Measurements from ENCODE around the gene FOXP1. TPM values are rescaled to one million over a fixed set of nuclear protein-coding genes. Genes with fewer than 3 reads are reported as not detected.

The FOXP1 gene
- total RNA-seq, 1 donor from 2014 or later, result 26.1 TPM

DNA sequence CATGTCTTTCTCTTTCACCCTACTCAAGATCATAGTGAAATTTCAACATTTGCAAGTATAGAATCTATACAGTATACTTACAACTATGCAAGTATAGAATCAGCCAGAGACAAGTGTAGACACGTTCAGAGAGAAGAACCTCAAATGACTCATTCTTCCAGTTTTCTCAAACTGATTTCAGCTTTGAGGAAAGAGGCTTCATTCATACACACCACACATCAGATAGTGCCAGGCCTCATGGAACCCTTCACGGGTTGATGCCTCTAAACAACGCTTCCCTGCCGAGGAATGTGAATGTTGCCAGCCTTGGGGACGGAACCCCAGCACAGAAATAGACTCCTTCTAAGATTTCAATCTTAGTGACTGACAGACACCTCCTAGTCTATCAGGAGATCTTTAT is 135.7 kb downstream of the FOXP1 start:
- H3K4me3 ChIP-seq (ENCODE audit: low read depth, low read length), result no peak overlapping the region
- no peak for TF ChIP-seq CTCF (conservative IDR thresholded peaks at IDR 0.05; ENCODE audit: low read depth, low read length)
- DNase-seq (ENCODE audit: low read depth), result no peak

DNA sequence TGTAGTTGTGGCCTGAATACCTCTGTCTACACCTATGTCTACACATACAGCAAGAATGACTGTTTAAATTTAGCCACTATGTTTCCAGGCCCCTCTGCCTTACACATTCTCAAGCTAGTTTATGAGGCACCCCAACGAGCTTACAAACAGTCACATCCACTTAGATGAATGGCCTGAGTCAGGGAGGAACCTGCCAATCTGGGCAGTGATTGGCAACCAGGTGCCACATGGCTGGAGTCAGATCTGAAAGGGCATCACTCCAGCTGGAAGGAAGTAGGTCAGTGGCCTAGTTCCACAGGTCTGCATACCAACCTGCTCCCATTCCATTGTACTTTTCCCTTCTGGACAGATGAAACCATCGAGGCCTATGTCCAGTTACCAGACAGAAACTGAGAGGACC is 136.3 kb downstream of the FOXP1 start:
- no peak overlapping the region for H3K4me3 ChIP-seq (ENCODE audit: low read depth, low read length)
- DNase-seq (ENCODE audit: low read depth), result no peak
- no peak for TF ChIP-seq CTCF (conservative IDR thresholded peaks at IDR 0.05; ENCODE audit: low read depth, low read length)

DNA sequence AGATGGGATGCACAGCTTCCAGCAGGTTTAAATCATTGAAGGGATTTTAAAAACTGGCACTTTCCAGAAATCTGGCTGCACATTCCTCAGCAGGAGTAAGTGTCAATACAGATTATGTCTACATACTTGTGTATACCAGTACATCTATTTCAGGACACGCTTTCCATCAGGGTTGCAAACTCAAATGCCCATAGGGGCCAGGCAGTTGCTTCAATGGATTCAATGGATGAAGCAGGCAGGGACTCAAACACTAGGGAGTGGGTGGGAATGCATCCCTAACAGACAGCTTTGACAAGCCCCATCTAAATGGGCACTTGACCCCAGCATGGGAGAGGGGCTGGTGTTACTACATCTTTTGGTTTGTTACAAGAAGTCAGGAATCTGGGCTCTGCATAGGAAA is 136.8 kb downstream of the FOXP1 start:
- TF ChIP-seq CTCF (conservative IDR thresholded peaks at IDR 0.05; ENCODE audit: low read depth, low read length), result no peak
- H3K4me3 ChIP-seq (ENCODE audit: low read depth, low read length), result no peak overlapping the region
- no peak for DNase-seq (ENCODE audit: low read depth)

DNA sequence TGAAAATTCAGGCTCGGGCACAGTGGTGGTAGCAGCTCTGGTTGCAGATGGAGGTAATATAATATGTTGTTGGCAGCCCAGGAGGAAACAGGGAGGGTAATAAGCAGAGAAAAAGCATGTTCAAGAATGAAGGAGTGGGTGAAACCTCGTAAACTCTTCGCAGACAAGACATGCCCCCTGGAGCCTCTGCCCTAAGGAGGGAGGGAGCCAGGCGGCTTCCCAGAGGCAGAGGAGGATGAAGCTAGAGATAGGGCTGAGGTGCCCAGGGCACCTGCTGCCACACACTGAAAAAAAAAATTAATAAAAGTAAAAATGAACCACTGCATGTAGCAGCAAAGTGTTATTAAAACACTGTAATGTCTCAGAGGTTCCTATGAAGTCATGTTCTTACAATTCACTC is 137.3 kb downstream of the FOXP1 start:
- no peak overlapping the region for H3K4me3 ChIP-seq (ENCODE audit: low read depth, low read length)
- no peak for DNase-seq (ENCODE audit: low read depth)
- TF ChIP-seq CTCF (conservative IDR thresholded peaks at IDR 0.05; ENCODE audit: low read depth, low read length), result no peak

- no peak overlapping the region for H3K4me3 ChIP-seq (ENCODE audit: low read depth, low read length)
- no peak for TF ChIP-seq CTCF (conservative IDR thresholded peaks at IDR 0.05; ENCODE audit: low read depth, low read length)
- no peak for DNase-seq (ENCODE audit: low read depth)
Observed at GRCh38 chr3:71444861-71445259, 138.7 kb downstream of the FOXP1 start.

DNA sequence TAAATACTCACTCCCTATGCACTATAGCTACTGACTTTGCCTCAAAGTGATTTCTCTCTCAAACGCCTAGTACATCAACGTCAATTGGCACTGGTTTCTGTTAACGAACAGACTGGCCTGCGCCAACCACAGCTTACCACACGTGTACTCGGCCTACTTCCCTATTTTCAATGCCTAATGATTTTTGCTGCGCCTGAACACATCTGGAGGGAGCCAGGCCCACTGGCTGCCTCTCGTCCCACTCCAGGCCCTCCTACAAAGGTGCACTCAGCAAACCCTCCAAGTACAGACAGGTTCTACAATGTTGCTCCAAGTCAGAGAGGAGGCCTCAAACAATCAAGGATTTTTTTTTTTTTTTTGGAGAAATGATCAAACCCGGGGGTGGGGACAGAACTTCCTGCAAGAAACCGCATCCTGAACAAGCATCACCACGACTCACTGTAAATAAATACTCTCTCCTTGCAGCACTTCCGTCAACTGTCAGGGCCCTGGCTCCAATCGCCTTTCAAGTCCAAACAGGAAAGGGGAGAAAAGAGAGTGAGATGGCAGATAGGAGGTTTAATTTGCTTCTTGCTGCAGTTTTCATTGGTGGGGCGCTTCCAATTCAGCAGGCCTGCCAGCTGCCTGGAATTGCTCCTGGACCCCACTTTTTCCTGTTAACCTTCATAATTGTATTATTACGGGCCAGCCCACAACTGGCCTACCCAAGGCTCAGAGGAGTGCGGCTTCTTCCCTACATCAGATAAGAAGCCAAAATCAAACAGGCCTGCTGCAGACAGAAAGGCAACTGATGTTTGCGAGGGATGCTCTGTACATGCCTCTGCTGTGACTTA is 139.3 kb downstream of the FOXP1 start:
- DNase-seq (ENCODE audit: low read depth), result no peak
- TF ChIP-seq CTCF (conservative IDR thresholded peaks at IDR 0.05; ENCODE audit: low read depth, low read length), result no peak
- no peak overlapping the region for H3K4me3 ChIP-seq (ENCODE audit: low read depth, low read length)

- DNase-seq (ENCODE audit: low read depth), result no peak
- H3K4me3 ChIP-seq (ENCODE audit: low read depth, low read length), result no peak overlapping the region
- no peak for TF ChIP-seq CTCF (conservative IDR thresholded peaks at IDR 0.05; ENCODE audit: low read depth, low read length)
Observed at GRCh38 chr3:71443332-71443731, 140.2 kb downstream of the FOXP1 start.
